Liver (tissue), 9 donors: ENCODE measurements around the gene SV2B. TPM values are rescaled to one million over a fixed set of nuclear protein-coding genes. Genes with fewer than 3 reads are reported as not detected.

Experiments used
- DNase-seq: peaks from one replicate; pipeline ENCODE4 v3.0.0-alpha.2; 2017; ENCODE audit warnings: low spot score
- H3K27ac ChIP-seq, 2 donors: one replicate each; pipeline ENCODE4 v1.7.0; 2013; ENCODE audit warnings: inconsistent platforms in 2 of 2, low read length in 2 of 2, control low read depth in 1 of 2, low read depth in 1 of 2, mild to moderate bottlenecking in 1 of 2
- H3K27me3 ChIP-seq, 4 donors: one replicate each; pipeline versions ENCODE4 v1.6.1 to v1.7.0; 2013; ENCODE audit warnings: low read length in 3 of 4, inconsistent platforms in 1 of 4, mild to moderate bottlenecking in 1 of 4, moderate library complexity in 1 of 4; ENCODE audit not compliant: control insufficient read depth in 4 of 4, insufficient read depth in 4 of 4
- H3K36me3 ChIP-seq, 4 donors: one replicate each; pipeline versions ENCODE4 v1.6.1 to v1.7.0; 2013; ENCODE audit warnings: low read length in 3 of 4, mild to moderate bottlenecking in 3 of 4, low read depth in 1 of 4, moderate library complexity in 1 of 4; ENCODE audit not compliant: control insufficient read depth in 4 of 4, insufficient read depth in 3 of 4
- H3K4me1 ChIP-seq, 4 donors: one replicate each; pipeline versions ENCODE4 v1.6.1 to v1.7.0; 2013; ENCODE audit warnings: low read length in 3 of 4, mild to moderate bottlenecking in 3 of 4, moderate library complexity in 1 of 4; ENCODE audit not compliant: control insufficient read depth in 4 of 4, insufficient read depth in 4 of 4
- H3K4me3 ChIP-seq, 3 donors: one replicate each; pipeline versions ENCODE4 v1.6.1 to v1.7.0; 2013; ENCODE audit warnings: low read length in 3 of 3, control low read depth in 1 of 3, low read depth in 1 of 3, mild to moderate bottlenecking in 1 of 3
- H3K9ac ChIP-seq, 2 donors: one replicate each; pipeline ENCODE4 v1.7.0; 2013; ENCODE audit warnings: low read length in 2 of 2, mild to moderate bottlenecking in 2 of 2, moderate library complexity in 2 of 2, control low read depth in 1 of 2, low read depth in 1 of 2
- H3K9me3 ChIP-seq, 4 donors: one replicate each; pipeline versions ENCODE4 v1.6.1 to v1.7.0; 2013; ENCODE audit warnings: low read length in 3 of 4; ENCODE audit not compliant: control insufficient read depth in 4 of 4
- ATF3 ChIP-seq: IDR thresholded peaks from 2 replicates; pipeline ENCODE4 v1.6.1; 2016; ENCODE audit warnings: antibody characterized with exemption
- CTCF ChIP-seq: fragments of 150-350 bp; IDR thresholded peaks from 2 replicates; pipeline ENCODE4 v1.5.1; 2017; ENCODE audit warnings: improper control_type of control experiment, low read depth, low read length; ENCODE audit not compliant: missing input control
- EGR1 ChIP-seq, 2 donors: IDR thresholded peaks; 2 replicates each; pipeline ENCODE4 v1.6.1; 2016 to 2018; ENCODE audit warnings: antibody characterized with exemption in 2 of 2, low read depth in 2 of 2
- FOXA1 ChIP-seq: IDR thresholded peaks from 2 replicates; pipeline ENCODE4 v1.6.1; 2016; ENCODE audit warnings: antibody characterized with exemption
- FOXA2 ChIP-seq: IDR thresholded peaks from 2 replicates; pipeline ENCODE4 v1.6.1; 2016; ENCODE audit warnings: antibody characterized with exemption
- GABPA ChIP-seq, 2 donors: IDR thresholded peaks in 1 of 2; conservative IDR thresholded peaks in 1 of 2; 2 replicates each; pipeline ENCODE4 v1.6.1; 2016; ENCODE audit warnings: antibody characterized with exemption in 2 of 2, mild to moderate bottlenecking in 1 of 2, moderate library complexity in 1 of 2
- HNF4A ChIP-seq, 2 donors: conservative IDR thresholded peaks; 2 replicates each; pipeline ENCODE4 v1.6.1; 2016; ENCODE audit warnings: antibody characterized with exemption in 2 of 2, mild to moderate bottlenecking in 2 of 2
- HNF4G ChIP-seq: IDR thresholded peaks from 2 replicates; pipeline ENCODE4 v1.6.1; 2016; ENCODE audit warnings: antibody characterized with exemption
- JUND ChIP-seq, 2 donors: IDR thresholded peaks; 2 replicates each; pipeline ENCODE4 v1.6.1; 2016; ENCODE audit warnings: antibody characterized with exemption in 2 of 2
- MAX ChIP-seq: IDR thresholded peaks from 2 replicates; pipeline ENCODE4 v1.6.1; 2016; ENCODE audit warnings: antibody characterized with exemption
- NR2F2 ChIP-seq: IDR thresholded peaks from 2 replicates; pipeline ENCODE4 v1.6.1; 2016; ENCODE audit warnings: antibody characterized with exemption
- RAD21 ChIP-seq, 2 donors: IDR thresholded peaks; 2 replicates each; pipeline ENCODE4 v1.6.1; 2016; ENCODE audit warnings: antibody characterized with exemption in 2 of 2, mild to moderate bottlenecking in 2 of 2
- REST ChIP-seq: IDR thresholded peaks from 2 replicates; pipeline ENCODE4 v1.6.1; 2016; ENCODE audit warnings: antibody characterized with exemption, mild to moderate bottlenecking
- RXRA ChIP-seq, 2 donors: IDR thresholded peaks; 2 replicates each; pipeline ENCODE4 v1.6.1; 2017 to 2018; ENCODE audit warnings: antibody characterized with exemption in 2 of 2, mild to moderate bottlenecking in 1 of 2
- SP1 ChIP-seq: IDR thresholded peaks from 2 replicates; pipeline ENCODE4 v1.6.1; 2018; ENCODE audit warnings: antibody characterized with exemption, mild to moderate bottlenecking
- TAF1 ChIP-seq: conservative IDR thresholded peaks from 2 replicates; pipeline ENCODE4 v1.6.1; 2016; ENCODE audit warnings: antibody characterized with exemption, mild to moderate bottlenecking
- YY1 ChIP-seq: IDR thresholded peaks from 2 replicates; pipeline ENCODE4 v1.6.1; 2016; ENCODE audit warnings: antibody characterized with exemption, mild to moderate bottlenecking
- ZBTB33 ChIP-seq: IDR thresholded peaks from 2 replicates; pipeline ENCODE4 v1.6.1; 2016; ENCODE audit warnings: antibody characterized with exemption
- polyA plus RNA-seq, 2 donors: library from polyadenylated mRNA; stranded (reverse) in 1 of 2; unstranded in 1 of 2; fragments of 200-250 nt in 1 of 2; fragments of >200 nt in 1 of 2; fragmentation: Nextera tagmentation in 1 of 2; extraction: Ambion mirVana in 1 of 2; gene quantifications; one replicate each; pipeline versions ENCODE4 v1.2.1 to v1.2.3, GENCODE V29; 2013 to 2015
- total RNA-seq, 2 donors: library from RNA; depleted of rRNA; stranded (reverse); fragments of >200 nt; gene quantifications; one replicate each; pipeline ENCODE4 v1.2.3, GENCODE V29; 2014
- donor health status: healthy.
- donor health status: healthy.
- donor health status: healthy.
- donor health status: healthy.
- donor health status: healthy.

Gene SV2B
- total and polyA plus RNA-seq, 4 donors: 0.08 to 0.16 (median 0.09) TPM; not detected in 1

- no peak for TF ChIP-seq TAF1
- no peak for TF ChIP-seq RXRA (IDR thresholded peaks at IDR 0.05)
- no peak for TF ChIP-seq NR2F2
These were observed 65.8 kb downstream of the SV2B start (continued) for GRCh38 chr15:91165850-91166249.

- H3K4me1 ChIP-seq: no peaks in the 10 kb centered on the region
- peaks cover 0 to 2% (median 0%) of the 10 kb centered on the region in 4 donors for H3K36me3 ChIP-seq
- DNase-seq: no peak
- H3K27me3 ChIP-seq: peaks cover 0 to 11% (median 3%) of the 10 kb centered on the region in 4 donors
- H3K9ac ChIP-seq: no peak overlapping the region
- no peak for TF ChIP-seq ZBTB33
- TF ChIP-seq ATF3: no peak
- no peak for TF ChIP-seq SP1
- no peak for TF ChIP-seq GABPA (IDR thresholded peaks at IDR 0.05 in 1 of 2, conservative IDR thresholded peaks at IDR 0.05 in 1 of 2)
- TF ChIP-seq NR2F2: no peak
- TF ChIP-seq EGR1 (IDR thresholded peaks at IDR 0.05; ENCODE audit: low read depth in 2 of 2): no peak
- TF ChIP-seq REST: no peak
- TF ChIP-seq JUND (IDR thresholded peaks at IDR 0.05): no peak
- TF ChIP-seq HNF4A (conservative IDR thresholded peaks at IDR 0.05): no peak
- TF ChIP-seq CTCF: no peak
- no peak for TF ChIP-seq FOXA2
- TF ChIP-seq YY1: no peak
- no peak for TF ChIP-seq RAD21 (IDR thresholded peaks at IDR 0.05)
- TF ChIP-seq TAF1: no peak
- no peak for TF ChIP-seq FOXA1
- no peak for TF ChIP-seq MAX
- no peak for TF ChIP-seq HNF4G
- no peak for TF ChIP-seq RXRA (IDR thresholded peaks at IDR 0.05)
- no peak overlapping the region for H3K27ac ChIP-seq
- H3K4me3 ChIP-seq: no peak overlapping the region
- H3K9me3 ChIP-seq: peaks cover 2 to 17% (median 7%) of the 10 kb centered on the region in 4 donors
These were observed 68.4 kb downstream of the SV2B start for GRCh38 chr15:91168457-91168856.
